HepG2 (cell line): ENCODE measurements around the gene CSE1L. TPM values are rescaled to one million over a fixed set of nuclear protein-coding genes. Genes with fewer than 3 reads are reported as not detected.

Experiments used
- ADNP ChIP-seq: sonication (generic); formaldehyde crosslinking; IDR thresholded peaks from 2 replicates; pipeline ENCODE4 v1.4.0; 2020; ENCODE audit warnings: missing genetic modification reagents
- CCDC6 ChIP-seq: sonication (generic); formaldehyde crosslinking; IDR thresholded peaks from 2 replicates; pipeline ENCODE4 v1.8.1; 2022; ENCODE audit warnings: mild to moderate bottlenecking, missing genetic modification reagents, moderate library complexity
- CHCHD3 ChIP-seq: sonication (generic); formaldehyde crosslinking; IDR thresholded peaks from 2 replicates; pipeline ENCODE4 v1.8.0; 2022; ENCODE audit warnings: mild to moderate bottlenecking, missing genetic modification reagents, moderate library complexity
- HMG20A ChIP-seq: IDR thresholded peaks from 2 replicates; pipeline ENCODE4 v1.6.1; 2016; ENCODE audit warnings: borderline replicate concordance
- HMG20B ChIP-seq: conservative IDR thresholded peaks from 2 replicates; pipeline ENCODE4 v1.6.1; 2016; ENCODE audit warnings: missing genetic modification reagents, missing compliant biosample characterization
- HNRNPLL ChIP-seq: fragments of 200-400 bp; formaldehyde crosslinking; IDR thresholded peaks from 2 replicates; pipeline ENCODE4 v1.6.1; 2017; ENCODE audit warnings: mild to moderate bottlenecking, low read depth, low read length; ENCODE audit not compliant: poor library complexity, severe bottlenecking
- MEIS2 ChIP-seq: sonication (generic); formaldehyde crosslinking; IDR thresholded peaks from 2 replicates; pipeline ENCODE4 v1.9.0; 2021; ENCODE audit warnings: mild to moderate bottlenecking, missing genetic modification reagents
- MYNN ChIP-seq: sonication (generic); formaldehyde crosslinking; IDR thresholded peaks from 2 replicates; pipeline ENCODE4 v1.4.0; 2020; ENCODE audit warnings: mild to moderate bottlenecking, low read depth, missing genetic modification reagents
- RELA ChIP-seq: sonication (generic); formaldehyde crosslinking; IDR thresholded peaks from 2 replicates; pipeline ENCODE4 v1.4.0; 2020; ENCODE audit warnings: missing genetic modification reagents
- SRSF1 ChIP-seq: fragments of 200-400 bp; formaldehyde crosslinking; optimal IDR thresholded peaks from 2 replicates; pipeline ENCODE3; 2017; ENCODE audit warnings: mild to moderate bottlenecking, low read depth, low read length, moderate library complexity
- ZFYVE20 ChIP-seq: sonication (generic); formaldehyde crosslinking; IDR thresholded peaks from 2 replicates; pipeline ENCODE4 v1.8.0; 2023; ENCODE audit warnings: low read depth, mild to moderate bottlenecking, moderate library complexity, missing genetic modification reagents, borderline replicate concordance
- ZNF225 ChIP-seq: sonication (generic); formaldehyde crosslinking; IDR thresholded peaks from 2 replicates; pipeline ENCODE4 v1.4.0; 2020; ENCODE audit warnings: mild to moderate bottlenecking, missing genetic modification reagents
- ZNF256 ChIP-seq: sonication (generic); formaldehyde crosslinking; conservative IDR thresholded peaks from 2 replicates; pipeline ENCODE4 v1.4.0; 2020; ENCODE audit warnings: missing genetic modification reagents
- ZNF260 ChIP-seq: sonication (generic); formaldehyde crosslinking; IDR thresholded peaks from 2 replicates; pipeline ENCODE4 v1.4.0; 2020; ENCODE audit warnings: missing genetic modification reagents, low read depth, mild to moderate bottlenecking, borderline replicate concordance
- ZNF326 ChIP-seq: sonication (generic); formaldehyde crosslinking; IDR thresholded peaks from 2 replicates; pipeline ENCODE4 v1.4.0; 2020; ENCODE audit warnings: missing genetic modification reagents, borderline replicate concordance
- ZNF446 ChIP-seq: sonication (generic); formaldehyde crosslinking; IDR thresholded peaks from 2 replicates; pipeline ENCODE4 v1.5.0; 2020; ENCODE audit warnings: mild to moderate bottlenecking, missing genetic modification reagents
- ZNF460 ChIP-seq: sonication (generic); formaldehyde crosslinking; IDR thresholded peaks from 2 replicates; pipeline ENCODE4 v1.5.1; 2020; ENCODE audit warnings: missing genetic modification reagents, mild to moderate bottlenecking, borderline replicate concordance
- ZNF768 ChIP-seq: sonication (generic); formaldehyde crosslinking; IDR thresholded peaks from 2 replicates; pipeline ENCODE4 v1.4.0; 2020; ENCODE audit warnings: missing genetic modification reagents
- ZZZ3 ChIP-seq: sonication (generic); formaldehyde crosslinking; IDR thresholded peaks from 2 replicates; pipeline ENCODE4 v1.4.0; 2020; ENCODE audit warnings: missing genetic modification reagents, mild to moderate bottlenecking, borderline replicate concordance
- polyA plus RNA-seq, 8 experiments: library from polyadenylated mRNA; depleted of rRNA in 3 of 8; stranded (reverse) in 7 of 8; unstranded in 1 of 8; fragments of >200 nt; fragmentation: Illumina TruSeq in 4 of 8; extraction: Trizol in 4 of 8; gene quantifications; 2 replicates each; pipeline versions ENCODE4 v1.2.1 to v1.2.3, GENCODE V29; 2011 to 2016; ENCODE audit warnings: low read depth in 4 of 8, missing spikeins in 1 of 8, mixed read lengths in 1 of 8; ENCODE audit not compliant: insufficient read depth in 1 of 8
- total RNA-seq, 5 experiments: library from RNA; depleted of rRNA; stranded (reverse); fragments of >200 nt; fragmentation: Illumina TruSeq; extraction: Trizol; gene quantifications; 2 replicates each; pipeline ENCODE4 v1.2.3, GENCODE V29; 2016; ENCODE audit warnings: low read depth in 1 of 5
- TF ChIP-seq, protein P1 (sequence below): sonication (generic); formaldehyde crosslinking; IDR thresholded peaks from 2 replicates; pipeline ENCODE4 v1.5.0; 2020; ENCODE audit warnings: missing genetic modification reagents, mild to moderate bottlenecking, borderline replicate concordance
- TF ChIP-seq, protein P2 (sequence below): IDR thresholded peaks from 2 replicates; pipeline ENCODE4 v1.6.1; 2016; ENCODE audit warnings: low read depth, control low read depth
- TF ChIP-seq, protein P3 (sequence below): sonication (generic); formaldehyde crosslinking; IDR thresholded peaks from 2 replicates; pipeline ENCODE4 v1.8.0; 2022; ENCODE audit warnings: missing genetic modification reagents, mild to moderate bottlenecking, moderate library complexity, borderline replicate concordance
- TF ChIP-seq, protein P4 (sequence below): sonication (generic); formaldehyde crosslinking; IDR thresholded peaks from 2 replicates; pipeline ENCODE4 v1.5.0; 2020; ENCODE audit warnings: missing genetic modification reagents

The CSE1L gene
- total and polyA plus RNA-seq, 2 of the 13 experiments (the other 11 are each of a cell fraction or from before 2014, with no cell fraction given), result 56.9 to 258 TPM

GRCh38 chr20:49046087-49046900 is at the start of gene CSE1L (continued):
- TF ChIP-seq, protein P1, sequence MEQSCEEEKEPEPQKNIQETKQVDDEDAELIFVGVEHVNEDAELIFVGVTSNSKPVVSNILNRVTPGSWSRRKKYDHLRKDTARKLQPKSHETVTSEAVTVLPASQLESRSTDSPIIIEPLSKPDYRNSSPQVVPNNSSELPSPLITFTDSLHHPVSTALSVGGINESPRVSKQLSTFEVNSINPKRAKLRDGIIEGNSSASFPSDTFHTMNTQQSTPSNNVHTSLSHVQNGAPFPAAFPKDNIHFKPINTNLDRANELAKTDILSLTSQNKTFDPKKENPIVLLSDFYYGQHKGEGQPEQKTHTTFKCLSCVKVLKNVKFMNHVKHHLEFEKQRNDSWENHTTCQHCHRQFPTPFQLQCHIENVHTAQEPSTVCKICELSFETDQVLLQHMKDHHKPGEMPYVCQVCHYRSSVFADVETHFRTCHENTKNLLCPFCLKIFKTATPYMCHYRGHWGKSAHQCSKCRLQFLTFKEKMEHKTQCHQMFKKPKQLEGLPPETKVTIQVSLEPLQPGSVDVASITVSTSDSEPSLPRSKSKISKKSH (CRISPR knock-in tag), result peak; percentile 96
- no peak for TF ChIP-seq ZNF326 (CRISPR knock-in tag)
- 0 out of 2 replicates have a peak, but pooled peaks have one; percentile 25 for TF ChIP-seq RELA (CRISPR knock-in tag)
- peak; percentile 87 for TF ChIP-seq CHCHD3
- no peak; the same call in none of the 2 replicates for TF ChIP-seq ZNF768 (CRISPR knock-in tag)
- TF ChIP-seq ZZZ3, result peak; percentile 80; the same call in 1 of the 2 replicates
- TF ChIP-seq CCDC6 (CRISPR knock-in tag), result peak; percentile 96
- TF ChIP-seq MEIS2 (CRISPR knock-in tag), result peak; percentile 84
- TF ChIP-seq HNRNPLL, result peak; percentile 81
- TF ChIP-seq SRSF1, result no peak
- TF ChIP-seq ADNP (CRISPR knock-in tag), result no peak
- TF ChIP-seq HMG20B (CRISPR knock-in tag), result peak; percentile 28; the same call in 1 of the 2 replicates
- TF ChIP-seq HMG20A, result no peak
- peak; percentile 7; the same call in 1 of the 2 replicates for TF ChIP-seq ZNF460 (CRISPR knock-in tag)
- TF ChIP-seq, protein P2, sequence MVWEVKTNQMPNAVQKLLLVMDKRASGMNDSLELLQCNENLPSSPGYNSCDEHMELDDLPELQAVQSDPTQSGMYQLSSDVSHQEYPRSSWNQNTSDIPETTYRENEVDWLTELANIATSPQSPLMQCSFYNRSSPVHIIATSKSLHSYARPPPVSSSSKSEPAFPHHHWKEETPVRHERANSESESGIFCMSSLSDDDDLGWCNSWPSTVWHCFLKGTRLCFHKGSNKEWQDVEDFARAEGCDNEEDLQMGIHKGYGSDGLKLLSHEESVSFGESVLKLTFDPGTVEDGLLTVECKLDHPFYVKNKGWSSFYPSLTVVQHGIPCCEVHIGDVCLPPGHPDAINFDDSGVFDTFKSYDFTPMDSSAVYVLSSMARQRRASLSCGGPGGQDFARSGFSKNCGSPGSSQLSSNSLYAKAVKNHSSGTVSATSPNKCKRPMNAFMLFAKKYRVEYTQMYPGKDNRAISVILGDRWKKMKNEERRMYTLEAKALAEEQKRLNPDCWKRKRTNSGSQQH (CRISPR knock-in tag), result peak; percentile 88
- 0 out of 2 replicates have a peak, but pooled peaks have one; percentile 94 for TF ChIP-seq ZFYVE20 (CRISPR knock-in tag)
- peak; percentile 99 for TF ChIP-seq ZNF446
- TF ChIP-seq, protein P3, sequence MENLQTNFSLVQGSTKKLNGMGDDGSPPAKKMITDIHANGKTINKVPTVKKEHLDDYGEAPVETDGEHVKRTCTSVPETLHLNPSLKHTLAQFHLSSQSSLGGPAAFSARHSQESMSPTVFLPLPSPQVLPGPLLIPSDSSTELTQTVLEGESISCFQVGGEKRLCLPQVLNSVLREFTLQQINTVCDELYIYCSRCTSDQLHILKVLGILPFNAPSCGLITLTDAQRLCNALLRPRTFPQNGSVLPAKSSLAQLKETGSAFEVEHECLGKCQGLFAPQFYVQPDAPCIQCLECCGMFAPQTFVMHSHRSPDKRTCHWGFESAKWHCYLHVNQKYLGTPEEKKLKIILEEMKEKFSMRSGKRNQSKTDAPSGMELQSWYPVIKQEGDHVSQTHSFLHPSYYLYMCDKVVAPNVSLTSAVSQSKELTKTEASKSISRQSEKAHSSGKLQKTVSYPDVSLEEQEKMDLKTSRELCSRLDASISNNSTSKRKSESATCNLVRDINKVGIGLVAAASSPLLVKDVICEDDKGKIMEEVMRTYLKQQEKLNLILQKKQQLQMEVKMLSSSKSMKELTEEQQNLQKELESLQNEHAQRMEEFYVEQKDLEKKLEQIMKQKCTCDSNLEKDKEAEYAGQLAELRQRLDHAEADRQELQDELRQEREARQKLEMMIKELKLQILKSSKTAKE (CRISPR knock-in tag), result peak; percentile 37; the same call in 1 of the 2 replicates
- TF ChIP-seq ZNF225 (CRISPR knock-in tag), result peak; percentile 97
- TF ChIP-seq ZNF256 (CRISPR knock-in tag), result peak; percentile 97
- peak; percentile 79; the same call in 1 of the 2 replicates for TF ChIP-seq ZNF260
- TF ChIP-seq, protein P4, sequence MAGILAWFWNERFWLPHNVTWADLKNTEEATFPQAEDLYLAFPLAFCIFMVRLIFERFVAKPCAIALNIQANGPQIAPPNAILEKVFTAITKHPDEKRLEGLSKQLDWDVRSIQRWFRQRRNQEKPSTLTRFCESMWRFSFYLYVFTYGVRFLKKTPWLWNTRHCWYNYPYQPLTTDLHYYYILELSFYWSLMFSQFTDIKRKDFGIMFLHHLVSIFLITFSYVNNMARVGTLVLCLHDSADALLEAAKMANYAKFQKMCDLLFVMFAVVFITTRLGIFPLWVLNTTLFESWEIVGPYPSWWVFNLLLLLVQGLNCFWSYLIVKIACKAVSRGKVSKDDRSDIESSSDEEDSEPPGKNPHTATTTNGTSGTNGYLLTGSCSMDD (CRISPR knock-in tag), result peak; percentile 69; the same call in 1 of the 2 replicates
- TF ChIP-seq MYNN, result peak; percentile 38; the same call in 1 of the 2 replicates
